Panc1 (cell line): Measurements from ENCODE around the gene IRGQ.

Experiments used
- TF ChIP-seq, protein P1 (sequence below): fragments of 450-650 bp; IDR thresholded peaks from 2 replicates; pipeline ENCODE4 v1.5.1; 2017; ENCODE audit warnings: mild to moderate bottlenecking
- TF ChIP-seq, protein P2 (sequence below), 2 experiments: IDR thresholded peaks; 2 replicates each; pipeline ENCODE4 v1.6.1; 2011 to 2012; ENCODE audit warnings: low read depth in 2 of 2, control low read depth in 1 of 2, low read length in 1 of 2, mild to moderate bottlenecking in 1 of 2, moderate library complexity in 1 of 2; ENCODE audit not compliant: insufficient read depth in 1 of 2

DNA sequence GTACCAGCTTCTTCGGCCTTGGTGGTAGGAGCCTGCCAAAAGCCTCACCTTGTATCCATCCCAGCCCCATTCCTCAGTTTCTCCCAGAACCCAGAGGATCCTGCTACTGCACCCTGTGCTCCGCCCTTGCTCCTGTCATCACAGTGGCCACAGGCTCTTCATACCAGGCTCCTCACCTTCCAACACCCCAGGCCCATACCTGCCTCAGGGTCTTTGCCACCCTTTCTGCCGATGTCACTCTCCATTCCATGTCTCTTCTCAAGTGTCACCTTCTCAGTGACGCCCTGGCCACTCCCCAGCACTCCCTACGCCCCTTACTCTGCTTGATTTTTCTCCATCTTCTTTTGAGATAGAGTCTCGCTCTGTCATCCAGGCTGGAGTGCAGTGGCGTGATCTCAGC is 13.9 kb upstream of the IRGQ start:
- TF ChIP-seq, protein P1, sequence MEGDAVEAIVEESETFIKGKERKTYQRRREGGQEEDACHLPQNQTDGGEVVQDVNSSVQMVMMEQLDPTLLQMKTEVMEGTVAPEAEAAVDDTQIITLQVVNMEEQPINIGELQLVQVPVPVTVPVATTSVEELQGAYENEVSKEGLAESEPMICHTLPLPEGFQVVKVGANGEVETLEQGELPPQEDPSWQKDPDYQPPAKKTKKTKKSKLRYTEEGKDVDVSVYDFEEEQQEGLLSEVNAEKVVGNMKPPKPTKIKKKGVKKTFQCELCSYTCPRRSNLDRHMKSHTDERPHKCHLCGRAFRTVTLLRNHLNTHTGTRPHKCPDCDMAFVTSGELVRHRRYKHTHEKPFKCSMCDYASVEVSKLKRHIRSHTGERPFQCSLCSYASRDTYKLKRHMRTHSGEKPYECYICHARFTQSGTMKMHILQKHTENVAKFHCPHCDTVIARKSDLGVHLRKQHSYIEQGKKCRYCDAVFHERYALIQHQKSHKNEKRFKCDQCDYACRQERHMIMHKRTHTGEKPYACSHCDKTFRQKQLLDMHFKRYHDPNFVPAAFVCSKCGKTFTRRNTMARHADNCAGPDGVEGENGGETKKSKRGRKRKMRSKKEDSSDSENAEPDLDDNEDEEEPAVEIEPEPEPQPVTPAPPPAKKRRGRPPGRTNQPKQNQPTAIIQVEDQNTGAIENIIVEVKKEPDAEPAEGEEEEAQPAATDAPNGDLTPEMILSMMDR = no peak
- TF ChIP-seq, protein P2, sequence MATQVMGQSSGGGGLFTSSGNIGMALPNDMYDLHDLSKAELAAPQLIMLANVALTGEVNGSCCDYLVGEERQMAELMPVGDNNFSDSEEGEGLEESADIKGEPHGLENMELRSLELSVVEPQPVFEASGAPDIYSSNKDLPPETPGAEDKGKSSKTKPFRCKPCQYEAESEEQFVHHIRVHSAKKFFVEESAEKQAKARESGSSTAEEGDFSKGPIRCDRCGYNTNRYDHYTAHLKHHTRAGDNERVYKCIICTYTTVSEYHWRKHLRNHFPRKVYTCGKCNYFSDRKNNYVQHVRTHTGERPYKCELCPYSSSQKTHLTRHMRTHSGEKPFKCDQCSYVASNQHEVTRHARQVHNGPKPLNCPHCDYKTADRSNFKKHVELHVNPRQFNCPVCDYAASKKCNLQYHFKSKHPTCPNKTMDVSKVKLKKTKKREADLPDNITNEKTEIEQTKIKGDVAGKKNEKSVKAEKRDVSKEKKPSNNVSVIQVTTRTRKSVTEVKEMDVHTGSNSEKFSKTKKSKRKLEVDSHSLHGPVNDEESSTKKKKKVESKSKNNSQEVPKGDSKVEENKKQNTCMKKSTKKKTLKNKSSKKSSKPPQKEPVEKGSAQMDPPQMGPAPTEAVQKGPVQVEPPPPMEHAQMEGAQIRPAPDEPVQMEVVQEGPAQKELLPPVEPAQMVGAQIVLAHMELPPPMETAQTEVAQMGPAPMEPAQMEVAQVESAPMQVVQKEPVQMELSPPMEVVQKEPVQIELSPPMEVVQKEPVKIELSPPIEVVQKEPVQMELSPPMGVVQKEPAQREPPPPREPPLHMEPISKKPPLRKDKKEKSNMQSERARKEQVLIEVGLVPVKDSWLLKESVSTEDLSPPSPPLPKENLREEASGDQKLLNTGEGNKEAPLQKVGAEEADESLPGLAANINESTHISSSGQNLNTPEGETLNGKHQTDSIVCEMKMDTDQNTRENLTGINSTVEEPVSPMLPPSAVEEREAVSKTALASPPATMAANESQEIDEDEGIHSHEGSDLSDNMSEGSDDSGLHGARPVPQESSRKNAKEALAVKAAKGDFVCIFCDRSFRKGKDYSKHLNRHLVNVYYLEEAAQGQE (IDR thresholded peaks at IDR 0.05; ENCODE audit: insufficient read depth in 1 of 2, low read depth in 2 of 2, low read length in 1 of 2) = no peak
